Psoas muscle (tissue), 8 donors: ENCODE data around the gene EMILIN2. TPM values are rescaled to one million over a fixed set of nuclear protein-coding genes. Genes with fewer than 3 reads are reported as not detected.

Experiments
- ATAC-seq, 4 donors: fragments of 200-7000 bp; cut with Tn5 transposase; one replicate each; pipeline ENCODE4 v1.9.1; 2020; ENCODE audit warnings: moderate library complexity in 3 of 4, mild to moderate bottlenecking in 2 of 4
- DNase-seq, 2 donors: peaks; one replicate each; pipeline ENCODE4 v3.0.0-alpha.2; 2020
- H3K27ac ChIP-seq: fragments of 200-600 bp; one replicate; pipeline ENCODE4 v1.8.0; 2022
- H3K27me3 ChIP-seq, 3 donors: fragments of 200-600 bp in 1 of 3; one replicate each; pipeline versions ENCODE4 v1.6.1 to v1.8.0; 2013 to 2022; ENCODE audit warnings: low read length in 2 of 3, mild to moderate bottlenecking in 2 of 3, moderate library complexity in 1 of 3; ENCODE audit not compliant: insufficient read depth in 3 of 3
- H3K36me3 ChIP-seq, 2 donors: fragments of 200-600 bp in 1 of 2; one replicate each; pipeline versions ENCODE4 v1.6.1 to v1.8.0; 2013 to 2022; ENCODE audit warnings: low read depth in 1 of 2, mild to moderate bottlenecking in 1 of 2, moderate library complexity in 1 of 2; ENCODE audit not compliant: insufficient read depth in 1 of 2
- H3K4me1 ChIP-seq: fragments of 200-600 bp; one replicate; pipeline ENCODE4 v1.8.0; 2022
- H3K4me3 ChIP-seq: fragments of 200-600 bp; one replicate; pipeline ENCODE4 v1.8.0; 2022; ENCODE audit warnings: mild to moderate bottlenecking
- H3K9me3 ChIP-seq: fragments of 200-600 bp; one replicate; pipeline ENCODE4 v1.8.0; 2022
- WGBS, 3 donors: extraction: QIAGEN DNeasy Blood & Tissue Kit; methylation state at CpG; one replicate each; pipeline versions ENCODE4 v1.1.6 to v1.1.7; 2013; 5-methylcytosine and 5-hydroxymethylcytosine counted together
- intact Hi-C, 2 donors: fragments of 100-400 bp; cut with DNase I; formaldehyde crosslinking; loops; one replicate each; pipeline versions ENCODE4 v1.11.0 to v1.14.2; 2022
- polyA plus RNA-seq, 3 donors: library from polyadenylated mRNA; stranded (reverse); fragments of 200-250 nt; gene quantifications; one replicate each; pipeline ENCODE4 v1.2.3, GENCODE V29; 2013
- total RNA-seq, 4 donors: library from RNA; stranded (reverse); fragmentation: NEBNext Ultra II Directional in 2 of 4; extraction: Animal tissue kit (Norgen Biotek cat#: 25700) in 2 of 4; gene quantifications; one replicate each; pipeline versions ENCODE4 v1.2.1 to v1.2.4, GENCODE V29; 2021 to 2023
- TF ChIP-seq, protein P1 (sequence below): fragments of 200-600 bp; IDR thresholded peaks from one replicate; pipeline ENCODE4 v1.8.0; 2022; ENCODE audit warnings: antibody characterized with exemption
- donor health status: healthy with polysubstance abuse.
- donor health status: DM: no; HTN: no; CAD: no; lungs with moderate emphysema.
- donor health status: Bipolar disorder and iron deficiency.
- donor health status: healthy.
- donor health status: DM: yes; HTN: yes; CAD: no.
- donor health status: DM: no; HTN: no; CAD: no.
- donor health status: DM: no; HTN: no; CAD: no.
- donor health status: DM: yes; HTN: yes; CAD: no.

Gene EMILIN2
- total and polyA plus RNA-seq, 7 donors, result 0.65 to 2.9 (median 2.2) TPM

GRCh38 chr18:2906704-2907549 lies 60.1 kb downstream of the EMILIN2 start:
- H3K27ac ChIP-seq, result no peak overlapping the region
- TF ChIP-seq, protein P1, sequence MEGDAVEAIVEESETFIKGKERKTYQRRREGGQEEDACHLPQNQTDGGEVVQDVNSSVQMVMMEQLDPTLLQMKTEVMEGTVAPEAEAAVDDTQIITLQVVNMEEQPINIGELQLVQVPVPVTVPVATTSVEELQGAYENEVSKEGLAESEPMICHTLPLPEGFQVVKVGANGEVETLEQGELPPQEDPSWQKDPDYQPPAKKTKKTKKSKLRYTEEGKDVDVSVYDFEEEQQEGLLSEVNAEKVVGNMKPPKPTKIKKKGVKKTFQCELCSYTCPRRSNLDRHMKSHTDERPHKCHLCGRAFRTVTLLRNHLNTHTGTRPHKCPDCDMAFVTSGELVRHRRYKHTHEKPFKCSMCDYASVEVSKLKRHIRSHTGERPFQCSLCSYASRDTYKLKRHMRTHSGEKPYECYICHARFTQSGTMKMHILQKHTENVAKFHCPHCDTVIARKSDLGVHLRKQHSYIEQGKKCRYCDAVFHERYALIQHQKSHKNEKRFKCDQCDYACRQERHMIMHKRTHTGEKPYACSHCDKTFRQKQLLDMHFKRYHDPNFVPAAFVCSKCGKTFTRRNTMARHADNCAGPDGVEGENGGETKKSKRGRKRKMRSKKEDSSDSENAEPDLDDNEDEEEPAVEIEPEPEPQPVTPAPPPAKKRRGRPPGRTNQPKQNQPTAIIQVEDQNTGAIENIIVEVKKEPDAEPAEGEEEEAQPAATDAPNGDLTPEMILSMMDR, result no peak
- H3K4me3 ChIP-seq, result peak overlapping the region; percentile 63
- H3K27me3 ChIP-seq, result peaks cover 0 to 50% (median 14%) of the 10 kb centered on the region in 3 donors
- no peaks in the 10 kb centered on the region for H3K9me3 ChIP-seq
- intact Hi-C loops, result no loop called here
- H3K4me1 ChIP-seq, result no peaks in the 10 kb centered on the region
- peak; percentile 31 to 60 for DNase-seq
- peak; percentile 23 to 54 (median 36) for ATAC-seq
- H3K36me3 ChIP-seq, result no peaks in the 10 kb centered on the region
- 3 to 8% (median 3%) methylated on average over 28 to 73 of the region's 73 CpGs for WGBS, 3 donors

DNA sequence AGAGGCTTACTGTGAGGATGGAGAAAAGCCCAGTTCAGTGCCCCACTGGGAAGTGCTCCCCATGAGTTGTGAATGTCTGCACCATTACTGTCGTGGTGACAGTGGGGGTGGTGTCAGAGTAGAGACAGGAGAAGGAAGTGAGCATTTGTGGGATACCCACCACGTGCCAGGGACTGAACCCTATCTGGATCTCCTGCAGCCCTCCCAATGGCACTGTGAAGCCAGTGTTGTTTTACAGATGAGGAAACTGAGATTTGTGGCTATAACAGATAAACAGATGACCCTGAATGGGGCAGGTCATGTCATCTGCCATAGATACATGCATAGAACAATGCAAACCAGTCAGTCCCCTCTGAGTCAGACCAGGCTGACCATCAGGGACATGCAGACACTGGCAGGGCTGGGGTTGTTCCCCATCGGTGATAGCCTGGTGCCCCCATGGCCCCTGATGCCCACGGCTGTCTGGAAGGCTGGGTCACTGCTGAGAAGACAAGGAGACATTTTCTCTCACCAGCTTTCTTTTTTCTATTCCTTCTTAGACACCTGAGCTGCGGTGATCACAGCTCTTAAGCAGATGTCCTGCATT lies 60.8 kb downstream of the EMILIN2 start:
- Histone ChIP-seq H3K36me3 (peaks cover 0 to 2% of the 10 kb centered on the region in 2 donors), H3K27me3 (peaks cover 0 to 50% (median 14%) of the 10 kb centered on the region in 3 donors), H3K4me1 (no peaks in the 10 kb centered on the region), H3K27ac (no peak overlapping the region), H3K9me3 (no peaks in the 10 kb centered on the region), H3K4me3 (peak overlapping the region; percentile 63)
- intact Hi-C loops, result no loop called here
- TF ChIP-seq, protein P1, result no peak
- no peak for ATAC-seq
- WGBS, 3 donors, result 80 to 91% (median 80%) methylated on average over 5 of the region's 5 CpGs
- DNase-seq, result no peak

- no peaks in the 10 kb centered on the region for H3K9me3 ChIP-seq
- H3K4me1 ChIP-seq, result no peaks in the 10 kb centered on the region
- H3K4me3 ChIP-seq, result no peak overlapping the region
- peaks cover 0 to 50% (median 14%) of the 10 kb centered on the region in 3 donors for H3K27me3 ChIP-seq
- TF ChIP-seq, protein P1, result no peak
- DNase-seq, result no peak
- WGBS, 3 donors, result 92 to 95% (median 93%) methylated on average over 9 of the region's 9 CpGs
- intact Hi-C loops, result no loop called here
- peaks cover 0 to 6% of the 10 kb centered on the region in 2 donors for H3K36me3 ChIP-seq
- ATAC-seq, result no peak
- H3K27ac ChIP-seq, result no peak overlapping the region
Measured at GRCh38 chr18:2908166-2908945, 61.5 kb downstream of the EMILIN2 start.

GRCh38 chr18:2908946-2909335 lies 62.1 kb downstream of the EMILIN2 start:
- no peak overlapping the region for H3K27ac ChIP-seq
- H3K36me3 ChIP-seq, result peaks cover 0 to 6% of the 10 kb centered on the region in 2 donors
- H3K27me3 ChIP-seq, result peaks cover 0 to 50% (median 14%) of the 10 kb centered on the region in 3 donors
- no peak overlapping the region for H3K4me3 ChIP-seq
- H3K4me1 ChIP-seq, result no peaks in the 10 kb centered on the region
- ATAC-seq, result no peak
- intact Hi-C loops, result no loop called here
- WGBS, 3 donors, result 93 to 94% (median 94%) methylated on average over 2 of the region's 2 CpGs
- DNase-seq, result no peak
- TF ChIP-seq, protein P1, result no peak
- H3K9me3 ChIP-seq, result no peaks in the 10 kb centered on the region
